ENCODE measurements around the gene GARIN5B. TPM values are rescaled to one million over a fixed set of nuclear protein-coding genes. Genes with fewer than 3 reads are reported as not detected.
A peak's percentile ranks its signal among the peaks of the same experiment; 100 is the strongest.

GARIN5B gene
- total RNA-seq, 1 donor from 2014 or later, result 0.27 TPM

DNA sequence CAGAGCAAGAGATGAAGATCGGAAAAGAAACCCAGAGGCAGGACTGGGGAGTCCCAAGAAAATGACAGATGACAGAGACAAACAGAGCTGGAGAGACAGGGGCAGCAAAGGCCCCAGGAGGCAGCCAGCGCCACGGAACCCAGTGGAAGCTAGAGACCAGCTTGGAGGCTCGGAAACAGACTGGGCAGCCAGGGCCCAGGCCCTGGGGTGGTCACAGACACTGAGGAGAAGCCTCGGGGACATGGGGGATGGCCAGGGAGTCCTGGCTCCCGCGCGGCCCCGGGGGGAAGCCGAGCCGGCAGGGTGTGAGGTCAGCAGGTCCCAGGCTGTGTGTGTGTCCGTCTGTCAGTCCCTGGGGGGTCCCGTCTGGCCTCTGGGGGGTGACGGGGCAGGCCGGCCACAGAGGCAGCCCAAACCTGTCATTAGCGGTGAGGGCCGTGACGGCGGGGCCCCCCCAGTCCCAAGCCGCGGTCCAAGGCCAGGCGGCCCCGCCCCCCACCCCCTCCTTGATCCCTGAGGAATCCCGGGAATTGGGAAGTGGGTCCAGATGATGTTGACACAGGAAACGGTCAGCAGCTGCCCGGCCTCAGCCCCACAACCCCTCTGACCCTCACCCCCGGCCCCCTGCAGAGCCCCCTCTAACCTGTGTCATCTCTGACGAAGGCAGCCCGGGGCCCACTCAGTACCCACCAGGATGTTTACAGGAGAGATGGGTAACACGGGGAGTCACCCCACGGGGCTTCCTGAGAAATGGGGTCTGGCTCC lies 11.1 kb upstream of the GARIN5B start:
- TF ChIP-seq, protein P1, sequence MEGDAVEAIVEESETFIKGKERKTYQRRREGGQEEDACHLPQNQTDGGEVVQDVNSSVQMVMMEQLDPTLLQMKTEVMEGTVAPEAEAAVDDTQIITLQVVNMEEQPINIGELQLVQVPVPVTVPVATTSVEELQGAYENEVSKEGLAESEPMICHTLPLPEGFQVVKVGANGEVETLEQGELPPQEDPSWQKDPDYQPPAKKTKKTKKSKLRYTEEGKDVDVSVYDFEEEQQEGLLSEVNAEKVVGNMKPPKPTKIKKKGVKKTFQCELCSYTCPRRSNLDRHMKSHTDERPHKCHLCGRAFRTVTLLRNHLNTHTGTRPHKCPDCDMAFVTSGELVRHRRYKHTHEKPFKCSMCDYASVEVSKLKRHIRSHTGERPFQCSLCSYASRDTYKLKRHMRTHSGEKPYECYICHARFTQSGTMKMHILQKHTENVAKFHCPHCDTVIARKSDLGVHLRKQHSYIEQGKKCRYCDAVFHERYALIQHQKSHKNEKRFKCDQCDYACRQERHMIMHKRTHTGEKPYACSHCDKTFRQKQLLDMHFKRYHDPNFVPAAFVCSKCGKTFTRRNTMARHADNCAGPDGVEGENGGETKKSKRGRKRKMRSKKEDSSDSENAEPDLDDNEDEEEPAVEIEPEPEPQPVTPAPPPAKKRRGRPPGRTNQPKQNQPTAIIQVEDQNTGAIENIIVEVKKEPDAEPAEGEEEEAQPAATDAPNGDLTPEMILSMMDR (IDR thresholded peaks at IDR 0.05; ENCODE audit: unreplicated experiment), result no peak
- peaks cover 46% of the 10 kb centered on the region for H3K4me1 Mint-ChIP-seq
- H3K4me3 Mint-ChIP-seq, result peak overlapping the region; percentile 33
- H3K9me3 Mint-ChIP-seq, result no peaks in the 10 kb centered on the region
- peak overlapping the region; percentile 45 for H3K27ac Mint-ChIP-seq
- peaks cover 54% of the 10 kb centered on the region for H3K27me3 Mint-ChIP-seq (ENCODE audit: low read depth)
- no peaks in the 10 kb centered on the region for H3K36me3 Mint-ChIP-seq
- no peak for DNase-seq (ENCODE audit: low spot score in 2 of 2, unreplicated experiment in 2 of 2)

DNA sequence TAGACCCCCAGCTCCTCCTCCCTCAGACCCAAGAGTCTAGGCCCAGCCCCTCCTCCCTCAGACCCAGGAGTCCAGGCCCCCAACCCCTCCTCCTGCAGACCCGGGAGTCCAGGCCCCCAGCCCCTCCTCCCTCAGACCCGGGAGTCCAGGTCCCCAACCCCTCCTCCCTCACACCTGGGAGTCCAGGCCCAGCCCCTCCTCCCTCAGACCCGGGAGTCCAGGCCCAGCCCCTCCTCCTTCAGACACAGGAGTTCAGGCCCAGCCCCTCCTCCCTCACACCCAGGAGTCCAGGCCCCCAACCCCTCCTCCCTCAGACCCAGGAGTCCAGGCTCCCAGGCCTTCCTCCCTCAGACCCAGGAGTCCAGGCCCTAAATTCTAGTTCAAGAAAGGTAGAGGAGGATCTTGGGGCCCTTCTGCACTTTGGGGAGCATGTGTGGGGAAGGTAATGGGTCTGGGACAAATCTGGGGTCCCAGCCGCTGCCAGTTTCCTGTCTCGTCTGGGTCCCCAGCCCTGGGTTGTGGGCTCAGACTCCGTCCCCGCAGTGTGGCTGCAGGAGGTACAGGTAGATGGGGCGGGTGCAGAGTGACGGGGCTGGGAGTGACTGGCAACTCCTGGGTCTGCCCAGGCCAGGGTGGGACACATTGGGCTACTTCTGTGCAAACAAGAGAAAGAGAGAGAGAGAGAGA lies 10.4 kb upstream of the GARIN5B start:
- H3K4me3 Mint-ChIP-seq, result peak overlapping the region; percentile 33
- no peak for DNase-seq (ENCODE audit: low spot score in 2 of 2, unreplicated experiment in 2 of 2)
- no peaks in the 10 kb centered on the region for H3K36me3 Mint-ChIP-seq
- peak overlapping the region; percentile 45 for H3K27ac Mint-ChIP-seq
- H3K9me3 Mint-ChIP-seq, result no peaks in the 10 kb centered on the region
- TF ChIP-seq, protein P1 (IDR thresholded peaks at IDR 0.05; ENCODE audit: unreplicated experiment), result no peak
- H3K27me3 Mint-ChIP-seq (ENCODE audit: low read depth), result peaks cover 56% of the 10 kb centered on the region
- peaks cover 51% of the 10 kb centered on the region for H3K4me1 Mint-ChIP-seq

DNA sequence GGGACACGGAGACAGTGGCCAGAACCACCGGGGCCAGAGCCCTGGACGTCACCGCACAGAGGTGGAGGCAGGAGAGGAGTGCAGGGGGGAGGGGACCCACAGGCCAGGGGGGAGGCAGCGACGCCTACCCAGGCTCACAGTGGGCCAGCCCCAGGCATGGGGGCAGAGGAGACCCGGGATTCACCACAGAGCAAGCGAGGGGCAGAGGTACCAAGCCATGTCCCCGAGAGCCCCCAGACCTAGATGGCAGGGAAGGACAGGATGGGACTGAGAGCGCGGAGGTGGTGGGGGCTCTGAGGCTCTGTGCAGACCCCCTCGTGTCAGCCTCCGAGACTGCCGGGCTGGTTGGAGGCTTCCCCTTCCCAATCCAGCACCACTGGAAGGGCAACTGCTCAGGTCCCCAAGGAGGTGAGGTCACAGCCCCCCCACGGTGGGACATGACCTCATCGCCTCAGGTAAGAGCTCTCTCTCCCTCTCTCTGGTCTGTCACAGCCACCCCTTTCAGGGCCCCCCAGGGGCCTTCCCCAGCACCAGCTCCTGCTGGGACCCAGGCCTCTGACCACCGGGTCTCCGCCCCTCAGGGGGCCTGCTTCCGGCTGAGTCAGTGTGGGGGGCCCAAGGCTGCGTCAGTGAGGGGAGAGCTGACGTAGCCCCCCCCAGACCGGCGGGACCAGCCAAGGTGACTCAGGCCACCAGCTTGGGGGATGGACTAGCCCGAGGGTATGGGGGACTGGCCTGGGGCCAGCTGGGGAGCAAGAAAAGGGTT lies 9.4 kb upstream of the GARIN5B start:
- peak overlapping the region; percentile 37 for H3K27ac Mint-ChIP-seq
- peak overlapping the region; percentile 10 for H3K4me3 Mint-ChIP-seq
- peaks cover 47% of the 10 kb centered on the region for H3K4me1 Mint-ChIP-seq
- no peak for DNase-seq (ENCODE audit: low spot score in 2 of 2, unreplicated experiment in 2 of 2)
- H3K27me3 Mint-ChIP-seq (ENCODE audit: low read depth), result peaks cover 51% of the 10 kb centered on the region
- H3K36me3 Mint-ChIP-seq, result no peaks in the 10 kb centered on the region
- no peaks in the 10 kb centered on the region for H3K9me3 Mint-ChIP-seq
- TF ChIP-seq, protein P1 (IDR thresholded peaks at IDR 0.05; ENCODE audit: unreplicated experiment), result no peak

DNA sequence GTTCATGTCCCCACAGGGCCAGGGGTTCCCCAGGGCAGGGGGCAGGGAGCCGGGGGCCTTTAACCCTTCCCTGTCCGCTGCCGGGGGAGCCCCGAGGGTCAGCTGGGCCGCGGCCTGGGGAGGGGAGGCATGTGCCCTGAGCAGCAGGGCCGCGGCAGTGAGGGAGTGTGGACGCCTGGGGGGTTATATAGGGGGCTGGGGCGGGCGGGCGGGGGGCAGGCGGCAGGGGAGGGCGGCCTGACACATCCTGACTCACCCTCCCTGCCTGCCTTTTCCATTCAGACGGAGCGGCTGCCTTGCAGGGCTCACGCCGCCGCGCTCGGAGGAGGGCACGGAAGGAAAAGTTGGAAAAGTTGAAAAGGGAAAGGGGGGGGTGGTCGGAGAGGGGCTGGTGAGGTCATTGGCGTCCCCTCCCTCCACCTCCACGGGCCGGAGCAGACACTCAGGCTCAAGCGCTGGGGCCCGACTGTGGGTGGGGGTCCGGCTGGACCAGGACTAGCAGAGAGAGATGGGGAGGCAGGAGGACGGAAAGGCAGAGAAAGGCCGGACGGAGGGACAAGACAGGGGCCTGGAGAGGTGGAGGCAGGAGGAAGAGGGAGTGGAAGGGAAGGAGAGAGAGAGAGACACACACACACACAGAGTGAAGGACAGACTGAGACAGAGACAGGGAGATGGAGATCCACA lies 7.4 kb upstream of the GARIN5B start, which contains the start of gene IL11:
Gene IL11 (minus strand): TSS at position 159 of the 684 bp plus-strand sequence. CDS start 153 bp downstream, at position 6.
- DNase-seq (ENCODE audit: low spot score in 2 of 2, unreplicated experiment in 2 of 2), result no peak
- TF ChIP-seq, protein P1 (IDR thresholded peaks at IDR 0.05; ENCODE audit: unreplicated experiment), result no peak
- peaks cover 41% of the 10 kb centered on the region for H3K27me3 Mint-ChIP-seq (ENCODE audit: low read depth)
- H3K36me3 Mint-ChIP-seq, result peaks cover 2% of the 10 kb centered on the region
- peaks cover 35% of the 10 kb centered on the region for H3K4me1 Mint-ChIP-seq
- peak within 1 kb of the TSS; percentile 81 for H3K27ac Mint-ChIP-seq
- no peaks in the 10 kb centered on the region for H3K9me3 Mint-ChIP-seq
- H3K4me3 Mint-ChIP-seq, result peak within 1 kb of the TSS; percentile 72

DNA sequence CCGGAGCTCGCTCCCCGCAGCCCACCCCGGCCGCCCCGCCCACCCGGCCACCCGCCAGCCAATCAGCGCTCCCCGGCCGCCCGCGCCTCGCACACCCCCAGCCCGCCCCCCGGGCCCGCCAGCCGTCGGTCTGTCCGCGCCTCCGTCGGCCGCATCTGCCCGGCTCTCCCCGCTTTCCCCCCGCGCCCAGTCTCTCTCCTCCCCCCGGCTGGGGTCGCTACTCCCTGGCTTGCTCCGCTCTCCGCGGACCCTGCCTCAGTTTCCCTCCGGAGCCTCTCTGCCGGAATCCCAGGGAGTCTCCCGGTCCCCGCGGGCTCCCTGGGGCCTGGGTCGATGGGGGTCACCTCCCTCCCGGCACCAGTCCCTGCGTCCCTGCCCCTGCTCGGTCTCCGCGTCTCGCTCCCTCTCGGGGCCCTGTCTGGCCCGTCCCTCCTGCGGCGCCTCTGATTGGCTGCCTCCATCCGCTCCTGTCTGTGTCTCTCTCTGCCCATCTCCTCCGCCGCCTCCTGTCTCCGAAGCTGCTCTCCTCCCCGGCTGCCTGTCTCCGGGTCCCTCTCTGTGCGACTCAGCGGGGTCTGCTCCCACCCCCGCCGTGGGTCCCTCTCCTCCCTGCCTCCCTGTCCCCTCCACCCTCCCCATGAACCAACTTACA lies 6.7 kb upstream of the GARIN5B start:
- peak in 1 of 2 experiments; percentile 68 for DNase-seq (ENCODE audit: low spot score in 2 of 2, unreplicated experiment in 2 of 2)
- Mint-ChIP-seq H3K27me3 (ENCODE audit: low read depth) (peaks cover 39% of the 10 kb centered on the region), H3K4me3 (peak overlapping the region; percentile 72), H3K4me1 (peaks cover 32% of the 10 kb centered on the region), H3K36me3 (peaks cover 2% of the 10 kb centered on the region), H3K27ac (peak overlapping the region; percentile 81), H3K9me3 (no peaks in the 10 kb centered on the region)
- TF ChIP-seq, protein P1 (IDR thresholded peaks at IDR 0.05; ENCODE audit: unreplicated experiment), result no peak
